ENCODE data around the gene PIK3R5.

- TF ChIP-seq CTCF (IDR thresholded peaks at IDR 0.05), result no peak
- TF ChIP-seq POLR2A (IDR thresholded peaks at IDR 0.05), result no peak
- TF ChIP-seq EP300 (IDR thresholded peaks at IDR 0.05), result no peak
Measured at GRCh38 chr17:8879410-8879809, 86.1 kb downstream of the PIK3R5 start.

Measured in tibial nerve (tissue), 4 donors.